HL-60/S4 treated with retinoic acid at 250 ng/mL for 4 days and 3 days (cell line): ENCODE measurements around the gene TNFAIP2.

Experiments used
- in situ Hi-C: fragments of 300-500 bp; cut with MboI; formaldehyde crosslinking; loops from 2 replicates; pipeline ENCODE4 v1.7.0; 2022; ENCODE audit warnings: low sequenced_read_pairs

The TNFAIP2 gene

DNA sequence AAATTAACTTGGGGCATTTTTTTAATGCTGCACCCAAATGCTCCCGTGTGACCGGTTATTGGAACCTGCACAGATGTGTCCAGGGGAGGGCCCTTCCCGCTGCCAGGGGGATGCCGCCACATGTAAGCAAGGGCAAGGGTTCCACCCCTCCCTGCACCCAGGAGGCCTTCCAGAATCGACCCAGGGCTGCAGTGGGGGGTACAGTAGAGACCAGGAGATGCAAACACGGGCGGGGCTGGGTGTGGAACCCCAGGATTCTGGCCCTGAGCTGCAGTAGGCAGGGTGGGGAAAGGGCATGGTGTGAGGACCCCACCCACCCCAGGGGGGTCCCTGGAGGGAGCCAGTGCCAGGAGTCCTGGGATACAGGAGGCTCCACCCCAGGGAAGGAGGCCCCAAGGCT is 54.1 kb downstream of the TNFAIP2 start:
- in situ Hi-C loops: no loop called here

DNA sequence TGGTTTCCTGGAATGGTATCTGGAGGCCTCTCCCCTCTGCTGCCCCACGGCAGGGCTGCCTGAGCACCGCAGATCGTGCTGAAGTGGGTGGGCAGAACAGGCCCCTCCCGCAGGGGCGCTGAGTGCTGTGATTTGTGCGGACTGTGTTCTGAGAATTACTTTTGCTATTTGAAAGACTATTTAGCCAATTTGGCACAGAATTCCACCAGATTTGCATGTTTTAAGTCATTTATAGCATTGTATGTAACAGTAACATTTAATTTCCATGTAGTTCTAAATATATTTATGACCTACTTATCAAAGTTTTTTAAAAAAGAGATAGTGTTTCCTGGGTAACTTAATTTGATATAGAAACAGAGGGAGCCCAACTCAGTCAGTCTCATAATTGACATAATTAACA is 55.3 kb downstream of the TNFAIP2 start:
- in situ Hi-C loops: no loop called here

DNA sequence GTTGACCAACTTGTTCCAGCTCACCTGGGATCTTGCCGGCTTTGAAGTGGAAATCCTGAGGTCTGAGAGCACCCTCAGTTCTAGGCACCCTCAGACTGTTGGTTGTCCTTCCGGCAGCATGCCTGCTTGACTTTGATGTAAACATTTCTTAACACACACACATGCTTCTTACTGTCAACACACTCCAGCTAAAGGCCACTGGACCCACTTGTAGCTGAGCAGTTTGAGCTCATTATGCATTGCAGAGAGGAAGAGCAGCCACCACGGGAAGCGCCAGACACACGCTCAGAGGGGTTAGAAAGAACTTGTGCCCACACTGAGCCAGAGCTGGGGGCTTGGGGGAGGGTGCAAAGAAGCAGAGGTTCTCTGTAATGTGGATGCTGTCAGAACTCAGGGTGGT is 55.8 kb downstream of the TNFAIP2 start:
- in situ Hi-C loops: no loop called here

DNA sequence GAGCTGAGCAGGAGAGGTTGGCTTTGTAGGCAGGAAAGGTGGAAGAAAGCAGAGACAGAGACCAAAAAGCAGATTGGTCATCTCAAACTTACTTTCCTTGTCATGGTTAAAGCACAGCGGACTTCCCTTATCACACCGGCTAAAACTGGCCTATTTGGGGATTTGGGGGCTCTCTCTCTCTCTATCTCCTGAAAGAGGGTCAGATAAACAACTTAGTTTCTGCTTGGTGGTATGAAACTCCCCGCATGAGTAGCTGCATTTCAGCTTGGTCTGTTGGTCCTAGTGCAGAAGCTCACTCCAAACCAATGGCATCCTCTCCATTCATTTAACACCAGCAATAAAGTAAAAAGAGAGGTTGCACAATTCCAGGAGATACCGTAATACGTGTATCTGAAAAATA is 57.1 kb downstream of the TNFAIP2 start:
- in situ Hi-C loops: no loop called here

DNA sequence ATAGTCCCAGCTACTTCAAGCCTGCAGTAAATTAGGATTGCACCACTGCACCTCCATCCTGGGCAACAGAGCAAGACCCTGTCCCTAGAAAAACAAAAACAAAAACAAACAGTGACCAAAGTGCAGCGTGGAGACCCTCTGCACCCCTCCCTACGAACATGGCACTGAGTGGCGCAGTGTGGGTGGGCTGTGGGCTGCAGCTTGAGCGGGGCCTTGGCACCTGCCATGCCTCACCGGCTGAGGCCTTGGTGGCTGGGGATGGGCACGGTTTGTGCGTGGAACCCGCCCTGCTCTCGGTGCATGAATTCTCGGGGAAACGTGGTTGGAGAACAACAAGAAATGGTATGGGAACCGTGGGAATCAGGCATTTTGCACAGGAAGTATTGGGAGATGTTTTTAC is 60.8 kb downstream of the TNFAIP2 start:
- in situ Hi-C loops: no loop called here

DNA sequence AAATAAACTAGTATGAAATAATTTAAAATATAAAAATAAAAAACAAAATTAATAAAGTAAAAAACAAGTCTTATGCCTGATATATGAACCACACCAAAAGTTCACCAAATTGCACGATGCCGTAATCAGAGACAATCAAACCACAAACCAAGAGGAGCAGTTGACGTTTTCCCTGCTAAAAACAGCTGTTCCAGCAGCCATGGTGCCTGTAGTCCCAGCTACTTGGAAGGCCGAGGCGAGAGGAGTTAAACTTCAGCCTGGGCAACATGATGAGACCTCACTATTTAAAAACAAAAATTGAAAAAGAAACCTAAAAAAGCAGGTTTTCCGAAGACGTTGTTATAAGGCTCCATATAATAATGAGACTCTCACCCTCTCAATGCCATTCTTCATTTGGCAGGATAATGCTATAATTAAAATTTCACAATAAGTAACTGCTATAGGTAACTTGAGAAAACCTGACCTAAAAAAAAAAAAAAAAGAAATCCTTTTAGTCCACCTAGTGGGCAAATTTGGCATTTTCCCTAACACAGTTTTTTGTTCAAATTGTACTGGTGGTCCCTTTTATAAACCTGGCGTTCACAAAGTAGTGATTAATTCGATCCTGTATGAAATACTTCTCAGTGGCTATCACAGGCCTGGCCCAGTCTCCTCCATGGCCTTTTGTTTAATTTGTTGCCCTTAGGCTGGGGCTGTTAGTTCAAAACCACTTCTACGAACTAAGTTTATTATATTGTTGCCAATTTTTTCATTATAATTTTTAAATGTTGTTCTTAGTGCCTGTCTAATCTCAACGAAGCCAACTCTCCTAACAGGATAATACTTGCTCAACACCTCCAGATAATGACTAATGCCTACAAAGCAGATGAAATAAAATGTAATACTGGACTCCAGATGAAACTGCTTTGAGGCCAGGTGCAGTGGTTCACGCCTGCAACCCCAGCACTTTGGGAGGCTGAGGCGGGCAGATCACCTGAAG is 62.1 kb downstream of the TNFAIP2 start:
- in situ Hi-C loops: no loop called here

DNA sequence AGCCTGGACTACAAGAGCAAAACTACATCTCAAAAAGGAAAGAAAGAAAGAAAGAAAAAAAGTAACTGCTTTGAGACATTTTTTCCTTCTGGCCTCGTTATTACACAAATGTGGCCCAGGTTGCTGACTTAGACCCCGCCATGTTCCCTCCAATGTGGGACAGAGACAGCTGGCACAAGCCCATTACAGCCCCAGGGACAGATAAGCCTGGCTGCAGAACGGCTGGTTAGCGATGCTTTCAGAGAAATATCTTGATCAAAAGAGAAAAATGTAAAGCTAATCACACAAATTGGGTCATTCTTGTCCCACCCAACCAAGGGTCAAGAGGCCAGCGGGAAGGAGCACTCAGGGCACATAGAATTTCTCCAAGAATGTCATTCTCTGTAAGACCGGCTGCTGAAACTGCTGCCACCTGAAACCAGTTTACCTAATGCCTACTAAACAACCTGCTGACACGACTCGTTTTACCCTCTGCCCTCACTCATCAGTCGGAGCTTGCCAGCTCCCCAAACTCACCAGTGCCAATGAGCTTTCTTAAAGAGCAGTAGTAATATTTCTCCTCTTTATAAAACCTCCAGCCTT is 63.1 kb downstream of the TNFAIP2 start:
- in situ Hi-C loops: no loop called here
